ENCODE data around the gene RCCD1. TPM values are rescaled to one million over a fixed set of nuclear protein-coding genes. Genes with fewer than 3 reads are reported as not detected.
"Not testable (repeated sequence)": the region's sequence is repeated elsewhere in the genome, so short reads cannot be mapped to it uniquely, and the experiment has no call there.

The RCCD1 gene
- total RNA-seq, 4 donors from 2014 or later: 12.9 to 25.4 (median 17.9) TPM

- TF ChIP-seq CTCF (IDR thresholded peaks at IDR 0.05): no peak
- TF ChIP-seq POLR2A (IDR thresholded peaks at IDR 0.05): no peak
- no peak for TF ChIP-seq POLR2AphosphoS5 (IDR thresholded peaks at IDR 0.05)
- no peak for TF ChIP-seq EP300 (IDR thresholded peaks at IDR 0.05)
- Histone ChIP-seq H3K27ac (no peak overlapping the region), H3K4me3 (no peak overlapping the region), H3K27me3 (no peaks in the 10 kb centered on the region), H3K36me3 (peaks cover 23% of the 10 kb centered on the region), H3K9me3 (no peaks in the 10 kb centered on the region), H3K4me1 (peaks cover 5% of the 10 kb centered on the region)
- DNase-seq (ENCODE audit: low spot score in 2 of 2): no peak
- WGBS: 86% methylated on average over 5 of the region's 5 CpGs
These were observed 30.3 kb upstream of the RCCD1 start for GRCh38 chr15:90924375-90924774.

- H3K9me3 ChIP-seq; DNase-seq (ENCODE audit: low spot score in 2 of 2); H3K27ac ChIP-seq; H3K4me3 ChIP-seq; H3K36me3 ChIP-seq; H3K27me3 ChIP-seq: not testable (repeated sequence)
- H3K4me1 ChIP-seq: peaks cover 26% of the 10 kb centered on the region
- WGBS: 92% methylated on average over 10 of the region's 10 CpGs
These were observed 27.9 kb upstream of the RCCD1 start for GRCh38 chr15:90926766-90927165.

GRCh38 chr15:90928106-90928505 lies 26.6 kb upstream of the RCCD1 start:
- DNase-seq (ENCODE audit: low spot score in 2 of 2); H3K4me3 ChIP-seq; H3K27ac ChIP-seq; H3K36me3 ChIP-seq; H3K27me3 ChIP-seq; H3K9me3 ChIP-seq: not testable (repeated sequence)
- 89% methylated on average over 7 of the region's 7 CpGs for WGBS
- peaks cover 36% of the 10 kb centered on the region for H3K4me1 ChIP-seq

DNA sequence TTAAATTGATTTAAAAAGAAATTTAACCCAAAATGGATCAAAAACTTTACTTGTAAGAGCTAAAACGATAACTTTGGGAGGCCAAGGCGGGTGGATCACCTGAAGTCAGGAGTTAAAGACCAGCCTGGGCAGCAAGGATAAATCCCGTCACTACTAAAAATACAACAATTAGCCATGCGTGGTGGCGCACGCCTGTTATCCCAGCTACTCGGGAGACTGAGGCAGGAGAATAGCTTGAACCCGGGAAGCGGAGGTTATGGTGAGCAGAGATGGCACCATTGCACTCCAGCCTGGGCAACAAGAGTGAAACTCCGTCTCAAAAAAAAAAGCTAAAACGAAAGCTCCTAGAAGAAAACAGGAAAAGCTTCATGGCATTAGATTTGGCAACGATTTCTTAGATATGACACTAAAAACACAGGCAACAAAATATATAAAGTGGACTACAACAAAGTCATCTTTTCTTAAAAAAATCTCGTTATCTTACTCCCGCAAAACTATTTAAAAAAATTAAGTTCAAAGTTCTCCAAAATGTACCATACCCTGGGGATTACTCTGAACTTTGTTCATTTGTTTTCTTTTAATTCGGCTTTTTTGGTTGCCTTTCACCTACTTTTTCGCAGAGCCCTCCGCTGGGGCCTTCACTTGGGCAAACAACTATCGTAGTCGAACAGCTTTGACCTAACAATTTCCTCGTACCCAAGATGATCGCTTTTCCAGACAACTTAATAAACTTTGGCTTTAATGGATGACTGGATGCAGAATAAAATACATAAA lies 25.3 kb upstream of the RCCD1 start:
- no peak for DNase-seq (ENCODE audit: low spot score in 2 of 2)
- TF ChIP-seq POLR2A (IDR thresholded peaks at IDR 0.05): no peak
- TF ChIP-seq EP300 (IDR thresholded peaks at IDR 0.05): no peak
- no peak for TF ChIP-seq POLR2AphosphoS5 (IDR thresholded peaks at IDR 0.05)
- TF ChIP-seq CTCF (IDR thresholded peaks at IDR 0.05): no peak

GRCh38 chr15:90930861-90931574 lies 23.7 kb upstream of the RCCD1 start:
- no peaks in the 10 kb centered on the region for H3K36me3 ChIP-seq
- no peaks in the 10 kb centered on the region for H3K9me3 ChIP-seq
- peak overlapping the region; percentile 64 for H3K4me3 ChIP-seq
- H3K4me1 ChIP-seq: peaks cover 60% of the 10 kb centered on the region
- no peak for TF ChIP-seq EP300 (IDR thresholded peaks at IDR 0.05)
- no peak for TF ChIP-seq POLR2AphosphoS5 (IDR thresholded peaks at IDR 0.05)
- no peak for TF ChIP-seq POLR2A (IDR thresholded peaks at IDR 0.05)
- TF ChIP-seq CTCF (IDR thresholded peaks at IDR 0.05): no peak
- DNase-seq (ENCODE audit: low spot score in 2 of 2): no peak
- WGBS: 52% methylated on average over 15 of the region's 15 CpGs
- no peaks in the 10 kb centered on the region for H3K27me3 ChIP-seq
- peak overlapping the region; percentile 82 for H3K27ac ChIP-seq

More for the DNA sequence above, 25.3 kb upstream of the RCCD1 start:
- Histone ChIP-seq H3K4me3 (peak overlapping the region; percentile 64), H3K4me1 (peaks cover 46% of the 10 kb centered on the region), H3K27ac (peak overlapping the region; percentile 82), H3K27me3 (no peaks in the 10 kb centered on the region), H3K36me3 (no peaks in the 10 kb centered on the region), H3K9me3 (no peaks in the 10 kb centered on the region)
- 45% methylated on average over 21 of the region's 21 CpGs for WGBS

DNA sequence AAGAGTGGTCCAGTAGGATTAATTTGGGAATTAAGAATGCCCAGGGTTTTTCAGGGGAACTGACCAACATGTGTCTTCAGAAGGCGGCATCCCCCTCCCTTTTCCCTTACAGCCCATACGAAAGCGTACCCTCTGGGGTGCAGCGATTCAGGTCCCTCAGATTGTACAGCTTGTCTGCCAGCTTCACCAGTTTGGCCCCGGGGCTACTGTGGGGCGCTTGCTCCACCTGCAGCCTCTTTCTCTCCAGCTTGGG lies 23.2 kb upstream of the RCCD1 start:
- peak overlapping the region; percentile 64 for H3K4me3 ChIP-seq
- no peak for TF ChIP-seq POLR2A (IDR thresholded peaks at IDR 0.05)
- no peak for TF ChIP-seq CTCF (IDR thresholded peaks at IDR 0.05)
- TF ChIP-seq EP300 (IDR thresholded peaks at IDR 0.05): no peak
- no peak for TF ChIP-seq POLR2AphosphoS5 (IDR thresholded peaks at IDR 0.05)
- H3K27ac ChIP-seq: peak overlapping the region; percentile 82
- WGBS: 15% methylated on average over 6 of the region's 6 CpGs
- no peaks in the 10 kb centered on the region for H3K27me3 ChIP-seq
- H3K9me3 ChIP-seq: no peaks in the 10 kb centered on the region
- no peaks in the 10 kb centered on the region for H3K36me3 ChIP-seq
- no peak for DNase-seq (ENCODE audit: low spot score in 2 of 2)
- H3K4me1 ChIP-seq: peaks cover 64% of the 10 kb centered on the region

Measured in suprapubic skin (tissue), 4 donors.